Posterior cingulate gyrus (tissue), 11 donors: ENCODE data around the gene EMC10.
"Not testable (repeated sequence)": the region's sequence is repeated elsewhere in the genome, so short reads cannot be mapped to it uniquely, and the experiment has no call there.

Source experiments
- DNase-seq, 10 donors: peaks; one replicate each; pipeline versions ENCODE4 v3.0.0 to v3.0.0-alpha.2; 2020 to 2021; ENCODE audit warnings: mixed read lengths in 3 of 10
- intact Hi-C: fragments of 100-400 bp; cut with DNase I; formaldehyde crosslinking; loops from one replicate; pipeline ENCODE4 v1.15.1; 2023

Gene EMC10

DNA sequence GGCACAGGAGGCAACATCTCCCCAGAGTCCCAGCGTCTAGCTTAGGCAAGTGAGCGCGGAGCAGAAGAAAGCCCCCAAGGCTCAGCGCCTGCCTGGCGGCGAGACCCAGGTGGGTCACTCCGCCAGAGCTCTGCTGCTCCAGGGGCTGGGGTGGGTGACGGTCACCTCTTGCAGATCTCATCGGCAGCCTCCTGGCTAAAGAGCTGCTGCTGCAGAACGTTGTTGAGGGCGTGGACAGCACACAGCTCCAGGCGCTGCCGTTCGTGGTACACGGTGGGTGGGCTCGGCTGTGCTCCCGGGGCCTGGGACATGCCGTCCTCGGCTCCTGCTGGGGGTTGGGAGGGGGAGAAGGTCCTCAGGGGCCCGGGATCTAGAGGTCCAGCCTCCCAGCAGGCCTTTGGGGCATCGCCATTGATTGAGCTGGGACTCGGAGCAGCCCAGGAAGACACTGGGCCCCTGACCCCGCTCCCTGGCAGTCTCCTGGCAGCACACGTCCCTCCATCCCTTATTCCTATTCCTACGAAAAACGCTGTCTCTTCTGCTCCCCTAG is 33.9 kb downstream of the EMC10 start:
- DNase-seq: peak in 5 of 10 donors; percentile 18 to 91 (median 75)

DNA sequence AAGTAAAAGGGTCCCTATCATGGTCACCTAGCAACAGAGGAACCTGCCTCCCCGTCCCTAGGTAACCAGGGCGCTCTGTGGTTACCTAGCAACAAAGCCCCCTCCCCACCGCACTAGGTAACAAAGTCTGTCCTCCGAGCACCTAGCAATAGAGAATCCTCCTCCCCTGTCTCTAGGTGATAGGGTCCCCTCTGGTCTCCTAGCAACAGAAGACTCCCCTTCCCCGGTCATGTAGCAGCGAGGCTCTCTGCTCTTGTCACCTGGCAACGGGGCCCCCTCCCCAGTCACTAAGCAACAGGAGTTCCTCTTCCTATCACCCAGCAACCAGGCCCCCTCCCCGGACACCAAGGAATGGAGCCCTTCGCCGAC is 34.4 kb downstream of the EMC10 start:
- intact Hi-C loops: loop anchor here (2.0 kb wide), 1 partner anchor 34 kb away; the partner anchor contains the start of genes EMC10 and GARIN5A
- no peak for DNase-seq

More for the DNA sequence above, 33.9 kb downstream of the EMC10 start:
- intact Hi-C loops: loop anchor here (2.0 kb wide), 1 partner anchor 33 kb away; the partner anchor contains the start of genes EMC10 and GARIN5A

DNA sequence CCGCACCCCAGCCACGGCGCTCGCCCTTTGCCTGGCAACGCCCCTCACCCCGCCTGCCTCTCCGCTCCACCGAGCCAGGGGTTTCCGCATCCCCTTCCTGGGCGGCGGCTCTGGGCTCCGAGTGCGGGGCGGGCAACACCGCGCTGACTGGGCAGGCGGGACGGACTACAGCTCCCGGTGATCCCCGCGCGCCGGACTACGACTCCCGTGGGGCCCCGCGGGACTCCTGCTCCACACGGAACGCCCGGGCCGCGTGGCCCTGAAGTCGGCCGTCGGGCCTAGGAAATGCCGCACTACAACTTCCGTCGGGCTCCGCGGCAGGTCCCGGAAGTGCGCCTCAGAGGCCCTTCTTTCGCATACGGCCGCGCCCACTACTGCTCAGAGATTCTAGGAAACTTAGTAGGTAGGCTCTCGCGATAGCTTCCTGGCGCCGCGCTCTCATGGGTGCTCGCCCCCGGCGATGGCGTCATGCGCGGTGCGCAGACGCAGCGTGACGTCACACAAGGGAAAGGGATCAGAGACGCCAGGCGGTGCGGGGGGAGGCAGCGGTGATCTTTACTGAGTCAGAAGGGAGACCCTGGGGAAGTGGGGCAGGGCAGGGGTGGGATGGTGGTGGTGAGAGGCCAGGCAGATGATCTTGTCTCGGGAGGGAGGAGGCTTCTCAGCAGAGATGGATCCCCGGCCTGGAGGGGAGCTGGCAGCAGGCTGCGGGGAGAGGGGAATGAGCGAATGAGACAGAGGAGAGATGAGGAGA is 34.9 kb downstream of the EMC10 start, which contains the start of gene JOSD2:
Gene JOSD2, minus strand, starts transcription at position 123 of the 754 bp plus-strand sequence. CDS start 760 bp downstream, outside the sequence.
- intact Hi-C loops: loop anchor here (2.0 kb wide), 1 partner anchor 34 kb away; the partner anchor contains the start of genes EMC10 and GARIN5A
- DNase-seq: peak; percentile 97 to 100 (median 99)

DNA sequence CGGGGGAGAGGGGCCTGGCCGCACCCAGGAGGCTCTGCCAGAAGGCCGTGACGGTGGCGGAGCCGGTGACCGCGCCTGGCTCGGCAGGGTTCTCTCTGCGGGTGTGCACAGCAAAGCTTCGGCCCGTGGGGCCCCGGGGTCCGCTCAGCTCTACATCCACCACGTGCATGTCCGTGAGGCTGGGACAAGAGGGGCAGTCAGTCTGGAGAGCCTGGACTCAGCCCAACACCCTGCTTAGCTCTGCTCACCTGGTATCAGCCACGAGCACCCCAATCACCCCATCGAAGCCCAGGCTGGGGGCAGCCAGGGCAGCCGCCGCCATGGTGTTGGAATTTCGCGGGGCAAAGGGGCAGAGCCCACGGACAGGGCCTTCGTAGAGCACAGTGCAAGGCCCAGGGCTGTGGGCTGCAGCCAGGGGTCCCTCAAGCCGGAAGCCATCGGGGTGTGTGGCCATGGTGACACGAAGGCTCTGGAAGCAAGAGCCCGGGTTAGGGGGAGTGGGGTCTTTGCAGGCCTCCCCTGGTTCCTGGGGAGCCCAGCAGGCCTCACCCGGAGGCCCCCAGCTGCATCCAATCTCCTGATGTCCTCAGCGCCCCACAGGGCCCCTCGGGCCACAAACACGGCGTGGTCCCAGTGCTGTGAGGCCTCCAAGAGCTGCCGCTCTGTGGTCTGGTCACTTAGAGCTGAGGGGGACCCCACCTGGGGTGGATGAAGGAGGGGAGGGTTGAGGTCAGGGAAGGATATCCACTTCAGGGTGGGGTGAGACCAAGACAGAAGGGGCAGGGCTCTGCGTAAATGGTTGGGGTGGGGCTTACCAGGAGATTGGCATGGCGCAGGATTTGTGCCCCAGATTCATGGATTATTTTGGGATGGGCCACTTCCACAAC is 36.0 kb downstream of the EMC10 start:
- peak in 4 of 10 donors; percentile 26 to 82 (median 74) for DNase-seq
- intact Hi-C loops: no loop called here

DNA sequence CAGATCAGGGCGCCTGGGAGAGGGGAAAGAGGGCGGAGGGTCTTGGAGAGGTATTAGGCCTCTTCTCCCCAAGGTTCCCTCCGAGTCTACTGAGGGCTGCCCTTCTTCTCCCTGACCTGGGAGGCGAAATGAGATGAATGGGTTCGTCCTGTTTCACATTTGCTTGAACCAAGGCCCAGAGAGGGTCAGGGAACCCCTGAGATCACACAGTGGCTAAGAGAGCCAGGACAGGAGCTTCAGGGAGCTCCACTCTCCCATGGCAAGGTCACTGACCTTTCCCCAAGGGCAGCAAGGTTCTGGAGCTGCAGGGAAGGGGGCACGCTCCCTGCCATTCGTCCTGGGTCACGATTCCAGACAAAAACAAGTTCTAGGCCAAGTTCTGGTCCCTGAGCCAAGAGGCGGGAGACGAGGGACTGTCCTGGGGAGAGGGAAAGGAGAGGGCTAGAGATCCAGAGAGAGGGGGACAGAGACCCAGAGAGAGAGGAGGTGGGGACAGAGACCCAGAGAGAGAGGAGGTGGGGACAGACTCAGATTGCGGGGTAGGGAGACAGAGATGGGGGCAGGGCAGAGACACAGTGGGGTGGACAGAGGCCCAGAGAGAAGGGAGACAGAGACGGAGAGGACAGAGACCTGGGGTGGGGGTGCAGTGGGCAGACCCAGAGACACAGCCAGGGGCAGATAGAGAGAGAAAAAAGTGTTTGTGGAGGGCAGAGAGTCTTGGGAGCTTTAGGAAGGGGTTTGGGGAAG is 36.9 kb downstream of the EMC10 start:
- intact Hi-C loops: no loop called here
- DNase-seq: peak in 4 of 10 donors; percentile 3 to 74 (median 66)

DNA sequence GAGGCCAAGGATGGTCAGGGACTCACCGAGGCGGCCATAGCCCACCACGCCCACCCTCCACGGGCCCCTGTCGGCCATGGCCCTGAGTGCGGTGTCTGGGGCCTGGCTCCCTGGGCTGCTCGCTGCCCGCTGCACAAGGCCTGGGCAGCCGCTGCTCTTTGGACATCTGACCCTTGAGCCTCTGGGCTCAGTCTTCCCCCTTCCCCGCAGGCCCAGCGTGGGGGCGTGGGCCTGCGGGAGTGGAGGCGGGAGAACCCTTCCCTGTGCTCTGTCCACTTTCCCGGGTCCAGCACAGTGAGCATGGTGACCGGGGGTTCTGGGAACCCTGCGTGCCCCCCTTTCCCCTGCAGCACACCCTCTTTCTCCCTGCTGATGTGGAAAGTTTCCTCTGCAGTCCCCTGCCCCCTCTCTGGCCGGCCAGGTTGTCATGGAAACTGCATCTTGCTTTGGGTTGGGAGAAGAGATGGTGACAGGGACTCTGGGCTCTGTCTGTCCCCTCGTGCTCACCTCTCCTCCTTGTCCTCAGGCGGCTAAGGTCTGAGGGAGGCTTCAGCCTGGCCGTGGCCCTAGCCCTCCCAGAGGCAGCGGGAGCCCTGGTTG is 37.5 kb downstream of the EMC10 start, which contains the start of gene ASPDH:
Gene ASPDH, minus strand, starts transcription at position 168 of the 600 bp plus-strand sequence. Its CDS starts 90 bp downstream, at position 78.
- intact Hi-C loops: no loop called here
- DNase-seq: peak in 8 of 10 donors; percentile 44 to 94 (median 70)

DNA sequence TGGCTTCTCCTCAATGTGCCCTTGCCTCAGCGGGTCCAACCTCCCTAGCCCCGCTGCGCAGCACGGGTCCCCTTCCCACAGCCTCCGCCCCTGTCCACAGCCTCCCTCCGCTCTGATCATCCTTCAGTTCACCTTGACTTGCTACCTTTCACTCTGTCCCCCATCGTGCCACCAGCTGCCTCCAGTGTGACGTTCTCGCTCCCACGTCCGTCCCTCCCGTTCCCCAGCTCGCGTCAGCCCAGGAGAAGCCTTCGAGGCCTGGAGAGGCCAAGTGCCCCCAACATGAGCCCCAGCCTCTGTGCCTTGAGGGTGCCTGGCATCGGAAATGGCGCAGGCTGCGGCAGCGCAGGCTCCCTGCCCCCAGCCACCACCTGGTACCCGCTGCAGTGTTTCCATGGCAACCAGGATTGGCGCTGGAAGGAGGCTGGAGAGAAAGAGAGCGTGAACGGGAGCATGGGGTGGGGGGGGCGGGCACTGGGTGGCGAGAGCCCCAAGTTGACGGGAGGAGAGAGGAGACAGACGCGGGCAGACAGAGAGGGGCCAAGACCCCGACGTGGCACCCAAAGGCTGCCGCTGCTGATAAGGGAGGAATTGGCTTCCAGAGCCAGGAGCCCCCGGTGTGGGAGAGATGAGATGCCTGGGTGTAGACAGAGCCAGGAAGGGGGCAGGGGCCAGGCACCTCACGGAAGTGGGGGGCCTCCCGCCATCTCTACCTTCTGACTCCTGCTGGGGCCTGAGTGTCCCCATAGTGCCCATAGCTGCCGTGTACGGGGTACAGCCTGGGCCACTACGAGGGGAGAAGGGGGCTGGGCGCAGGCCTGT is 38.2 kb downstream of the EMC10 start:
- intact Hi-C loops: no loop called here
- peak; percentile 78 to 98 (median 88) for DNase-seq

DNA sequence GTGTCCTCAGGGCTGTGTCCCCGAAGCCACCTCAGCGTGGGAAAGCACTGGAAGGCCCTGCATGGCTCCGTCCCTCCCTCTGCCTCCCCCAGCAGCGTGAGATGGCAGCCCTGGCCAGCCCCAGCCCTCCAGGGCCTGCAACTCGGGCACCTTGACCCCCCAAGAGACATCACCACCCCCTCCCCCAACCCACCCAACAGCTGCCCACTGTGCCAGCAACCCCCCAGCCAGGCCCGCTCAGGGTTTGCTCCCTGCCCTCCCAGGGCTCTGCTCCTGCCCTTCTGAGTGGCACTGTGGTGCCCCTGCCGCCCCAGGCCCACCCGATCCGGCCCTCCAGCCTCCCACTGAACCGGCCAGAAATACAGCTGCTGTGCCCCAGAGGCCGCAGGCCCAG is 38.9 kb downstream of the EMC10 start:
- intact Hi-C loops: no loop called here

DNA sequence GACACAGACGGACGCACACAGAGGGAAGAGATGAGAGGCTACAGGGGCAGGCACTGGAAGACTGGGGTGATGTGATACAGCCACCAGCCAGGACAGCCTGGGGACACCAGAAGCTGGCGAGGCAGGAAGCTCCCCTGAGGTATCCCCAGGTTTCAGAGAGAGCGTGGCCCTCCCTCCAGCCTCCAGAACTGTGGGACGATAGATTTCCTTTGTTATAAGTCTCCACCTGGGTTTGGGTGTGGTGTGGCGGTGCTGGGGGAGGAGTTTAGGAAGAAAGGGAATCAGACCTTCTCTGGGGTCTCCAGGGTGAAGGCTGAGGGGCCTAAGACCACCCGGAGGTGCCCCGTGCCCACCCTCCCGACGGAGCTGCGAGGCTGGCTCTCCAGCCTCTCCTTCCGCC is 40.1 kb downstream of the EMC10 start:
- intact Hi-C loops: no loop called here
- peak in 4 of 10 donors; percentile 11 to 62 (median 30) for DNase-seq

More for the DNA sequence above, 38.9 kb downstream of the EMC10 start:
- DNase-seq: peak in 3 of 10 donors; percentile 16 to 80 (median 69)

DNA sequence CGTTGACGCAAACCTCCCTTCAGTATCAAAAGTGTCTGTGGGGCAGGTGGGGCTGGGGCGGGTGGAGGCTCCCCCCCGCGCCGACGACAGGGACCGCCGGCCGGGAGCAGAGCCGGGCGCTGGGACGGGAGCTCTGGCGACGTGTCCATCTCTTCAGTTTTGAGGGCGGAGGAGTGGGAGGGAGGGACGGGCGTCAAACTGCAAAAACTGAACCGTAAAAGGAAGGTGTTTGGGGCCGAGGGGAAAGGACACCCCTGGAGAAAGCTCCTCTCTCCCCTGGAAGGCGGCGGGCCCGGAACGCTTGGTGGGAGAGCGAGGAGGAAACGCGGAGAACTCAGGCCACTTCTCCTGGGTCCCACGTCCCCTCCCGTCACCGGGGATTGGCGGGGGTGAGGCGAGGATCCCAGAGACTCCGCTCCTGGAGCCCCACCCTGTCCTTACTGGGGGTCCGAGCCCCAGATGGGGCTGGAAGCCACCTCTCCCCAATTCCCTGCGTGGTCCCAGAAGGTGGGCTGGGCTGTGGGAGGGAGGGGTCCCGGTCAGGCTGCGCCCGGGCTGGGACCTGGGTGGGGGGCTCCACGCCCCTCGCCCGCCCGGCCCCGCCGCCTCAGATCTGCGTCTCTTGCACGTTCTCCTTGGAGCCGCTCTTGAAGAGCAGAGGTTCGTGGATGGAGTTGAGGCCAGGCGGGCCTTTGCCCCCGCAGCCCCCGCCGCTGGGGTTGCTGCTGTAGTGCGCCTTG is 40.8 kb downstream of the EMC10 start:
- peak in 4 of 10 donors; percentile 23 to 80 (median 54) for DNase-seq
- intact Hi-C loops: no loop called here

DNA sequence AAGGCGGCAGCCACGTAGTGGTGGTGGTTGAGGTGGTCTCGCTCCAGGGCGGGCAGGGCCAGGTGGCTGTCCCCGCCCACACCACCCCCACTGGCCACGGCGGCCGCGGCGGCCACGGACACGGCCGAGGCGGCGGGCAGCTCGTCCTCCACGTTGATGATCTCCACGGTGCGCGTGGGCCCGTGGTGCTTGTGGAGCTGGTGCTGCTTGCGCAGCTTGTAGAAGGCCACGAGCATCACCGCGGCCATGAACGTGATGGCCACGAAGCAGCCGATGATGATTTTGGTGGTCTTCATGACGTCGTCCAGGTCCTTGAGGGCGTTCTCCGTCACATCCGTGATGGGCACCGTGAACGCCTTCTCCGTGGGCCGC is 41.4 kb downstream of the EMC10 start:
- intact Hi-C loops: no loop called here
- peak in 4 of 10 donors; percentile 21 to 79 (median 46) for DNase-seq

DNA sequence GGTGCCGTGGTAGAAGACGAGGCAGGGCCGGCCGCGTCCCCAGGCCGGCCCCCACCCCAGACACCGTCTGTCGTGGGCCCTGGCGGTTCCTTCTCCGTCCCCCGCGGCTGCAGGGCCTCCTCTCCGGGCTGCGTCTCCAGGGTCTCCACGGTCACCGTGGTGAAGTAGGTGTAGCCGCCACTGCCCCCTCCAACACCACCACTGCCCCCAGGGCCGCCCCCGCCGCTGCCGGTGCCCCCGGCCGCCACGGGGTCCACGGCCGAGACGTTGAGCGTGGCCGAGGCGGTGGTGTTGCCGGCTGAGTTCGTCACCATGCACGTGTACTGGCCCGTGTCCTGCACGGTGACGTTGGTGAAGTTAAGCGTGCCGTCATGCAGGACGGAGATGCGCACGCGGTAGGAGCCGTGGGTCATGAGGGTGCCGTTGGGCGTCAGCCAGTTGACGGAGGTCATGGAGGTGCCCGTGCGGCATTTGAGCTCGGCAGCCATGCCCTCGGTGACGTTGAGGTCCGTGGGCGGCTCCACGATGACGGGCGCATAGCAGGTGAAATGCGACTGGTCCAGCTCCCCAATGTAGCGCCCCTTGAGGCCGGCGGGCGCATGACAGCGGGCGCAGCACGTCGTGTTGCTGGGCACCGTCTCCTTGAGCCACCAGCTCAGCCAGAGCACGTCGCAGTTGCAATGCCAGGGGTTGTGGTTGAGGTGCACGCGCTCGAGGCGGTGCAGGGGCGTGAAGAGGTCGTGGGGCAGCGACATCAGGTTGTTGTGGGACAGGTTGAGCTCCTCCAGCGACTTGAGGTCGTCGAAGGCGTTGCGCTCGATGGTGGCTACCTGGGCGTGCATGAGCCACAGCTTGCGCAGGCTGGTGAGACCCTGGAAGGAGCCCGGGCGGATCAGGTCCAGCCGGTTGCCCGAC is 42.0 kb downstream of the EMC10 start:
- intact Hi-C loops: no loop called here
- peak in 4 of 10 donors; percentile 28 to 84 (median 74) for DNase-seq

DNA sequence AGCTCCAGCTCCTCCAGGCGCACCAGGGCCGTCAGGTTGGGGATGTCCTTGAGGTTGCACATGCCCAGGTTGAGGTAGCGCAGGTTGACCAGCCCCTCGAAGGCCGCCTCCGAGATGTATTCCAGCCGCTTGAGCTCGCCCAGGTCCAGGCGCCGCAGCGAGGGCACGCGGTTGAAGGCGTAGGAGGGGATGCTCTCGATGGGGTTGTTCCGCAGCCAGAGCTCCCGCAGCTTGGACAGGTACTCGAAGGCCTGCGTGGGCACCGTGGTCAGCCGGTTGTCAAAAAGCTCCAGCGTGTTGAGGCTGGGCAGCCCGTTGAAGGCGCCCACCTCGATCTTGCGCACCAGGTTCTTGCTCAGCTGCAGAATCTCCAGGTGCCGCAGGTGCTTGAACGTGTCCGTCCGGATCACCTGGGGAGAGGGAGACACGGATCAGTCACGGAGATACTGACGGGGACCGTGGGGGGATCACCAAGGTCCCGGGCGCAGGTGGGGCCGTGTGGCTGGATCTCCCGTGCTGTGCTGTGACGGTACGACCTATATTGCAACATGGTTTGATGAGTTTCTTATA is 42.8 kb downstream of the EMC10 start:
- intact Hi-C loops: no loop called here
- peak in 3 of 10 donors; percentile 22 to 80 (median 74) for DNase-seq

DNA sequence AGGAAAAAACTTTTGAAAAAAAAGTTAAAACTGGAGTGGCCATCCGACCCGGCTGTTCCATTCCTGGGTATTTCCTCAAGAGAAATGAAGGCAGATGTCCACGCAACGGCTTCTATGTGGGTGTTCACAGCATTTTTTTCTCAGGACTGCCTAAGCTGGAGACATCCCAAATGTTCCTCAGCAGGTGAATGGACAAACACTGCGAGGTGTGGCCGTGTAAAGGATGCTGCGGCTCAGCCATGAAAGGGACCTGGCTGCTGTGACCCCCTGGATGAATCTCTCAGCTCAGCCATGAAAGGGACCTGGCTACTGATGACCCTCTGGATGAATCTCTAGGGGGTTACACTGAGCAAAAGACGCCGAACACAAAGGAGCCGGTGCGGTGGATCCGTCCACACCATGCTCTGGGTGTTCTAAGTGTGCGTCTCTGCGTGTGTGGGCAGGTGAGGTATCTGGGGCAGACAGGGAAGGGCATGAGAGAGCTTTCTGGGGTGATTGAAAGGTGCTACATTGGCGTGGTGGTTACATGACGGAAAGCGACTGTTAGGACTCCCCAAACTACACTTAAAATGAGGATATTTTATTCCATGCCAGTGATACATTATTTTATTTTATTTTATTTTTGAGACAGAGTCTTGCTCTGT is 44.6 kb downstream of the EMC10 start:
- DNase-seq: peak in 3 of 10 donors; percentile 56 to 70 (median 65)

DNA sequence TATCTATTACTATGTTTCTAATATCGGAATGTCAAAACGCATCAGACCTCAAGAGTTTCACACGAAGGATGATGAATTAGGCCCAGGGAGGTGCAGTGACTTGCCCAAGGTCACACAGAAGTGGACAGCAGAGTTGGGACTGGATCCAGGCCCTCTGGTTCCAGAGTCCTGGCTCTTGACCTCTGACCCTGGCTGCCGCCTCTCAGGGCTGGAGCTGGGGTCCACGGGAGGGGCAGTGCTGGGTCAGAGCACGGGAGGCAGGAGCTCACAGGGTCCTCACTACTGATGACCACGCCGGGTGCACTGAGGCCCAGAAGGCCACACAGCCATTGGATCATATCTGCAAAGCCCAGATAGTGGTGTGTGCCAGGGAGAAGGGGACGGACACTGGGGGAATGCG is 46.6 kb downstream of the EMC10 start:
- intact Hi-C loops: no loop called here
- DNase-seq: peak in 3 of 10 donors; percentile 33 to 81 (median 64)

More for the DNA sequence above, 44.6 kb downstream of the EMC10 start:
- intact Hi-C loops: no loop called here

DNA sequence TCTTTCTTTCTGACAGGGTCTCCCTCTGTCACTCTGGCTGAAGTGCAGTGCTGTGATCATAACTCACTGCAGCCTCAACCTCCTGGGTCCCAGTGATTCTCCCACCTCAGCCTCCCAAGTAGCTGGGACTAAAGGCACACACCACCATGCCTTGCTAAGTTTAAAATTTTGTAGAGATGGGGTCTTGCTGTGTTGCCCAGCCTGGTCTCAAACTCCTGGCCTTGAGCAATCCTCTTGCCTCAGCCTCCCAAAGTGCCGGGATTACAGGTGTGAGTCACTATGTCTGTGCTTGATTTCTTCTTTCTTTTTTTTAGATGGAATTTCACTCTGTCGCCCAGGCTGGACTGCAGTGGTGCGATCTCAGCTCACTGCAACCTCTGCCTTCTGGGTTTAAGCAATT is 51.7 kb downstream of the EMC10 start:
- intact Hi-C loops, DNase-seq: not testable (repeated sequence)
